ENCODE measurements around the gene ANTXR1.

- TF ChIP-seq CTCF (conservative IDR thresholded peaks at IDR 0.05) (no peak), ZFX (IDR thresholded peaks at IDR 0.05) (no peak)
These were observed 83.5 kb downstream of the ANTXR1 start for GRCh38 chr2:69096326-69097095.

Measured in C4-2B (cell line).